Activated CD8-positive, alpha-beta T cell treated with anti-CD3 and anti-CD28 coated beads, Interleukin-2, amount 10 ng/mL, durations not matched to agents 7 days and 5 days (primary cell): ENCODE results near the gene UMAD1. TPM values are rescaled to one million over a fixed set of nuclear protein-coding genes. Genes with fewer than 3 reads are reported as not detected.

ENCODE experiments used
- ATAC-seq: fragments of 150-1000 bp; cut with Tn5 transposase; one replicate; pipeline ENCODE4 v1.10.0; 2021; ENCODE audit warnings: moderate library complexity
- CTCF ChIA-PET: fragments of 350-600 bp; sonication (Branson Sonifier 250); formaldehyde crosslinking; loops from one replicate; lab custom pipeline; 2021; ENCODE audit warnings: antibody characterized with exemption; lab: Charles Lee
- POLR2A ChIA-PET: fragments of 350-600 bp; sonication (Branson Sonifier 250); formaldehyde crosslinking; loops from one replicate; lab custom pipeline; 2021; ENCODE audit warnings: antibody characterized with exemption; lab: Charles Lee
- DNase-seq: peaks from one replicate; pipeline ENCODE4 v3.0.0-alpha.2; 2020
- H3K27ac Mint-ChIP-seq: one replicate; pipeline ENCODE4 v1.8.0; 2021; ENCODE audit warnings: mild to moderate bottlenecking, mixed read lengths
- H3K27me3 Mint-ChIP-seq: one replicate; pipeline ENCODE4 v1.8.0; 2021; ENCODE audit warnings: low read depth, mixed read lengths
- H3K36me3 Mint-ChIP-seq: one replicate; pipeline ENCODE4 v1.8.0; 2021; ENCODE audit warnings: low read depth, mixed read lengths
- H3K4me1 Mint-ChIP-seq: one replicate; pipeline ENCODE4 v1.8.0; 2021; ENCODE audit warnings: low read depth, mixed read lengths
- H3K4me3 Mint-ChIP-seq: one replicate; pipeline ENCODE4 v1.8.0; 2021; ENCODE audit warnings: mild to moderate bottlenecking, mixed read lengths
- H3K9me3 Mint-ChIP-seq: one replicate; pipeline ENCODE4 v1.8.0; 2022; ENCODE audit warnings: mixed read lengths; ENCODE audit not compliant: insufficient read depth
- total RNA-seq, 2 experiments: library from RNA; stranded (reverse); gene quantifications; one replicate each; pipeline ENCODE4 v1.2.3, GENCODE V29; 2021

UMAD1 gene
- total RNA-seq, 2 experiments from 2014 or later, result 11.9 to 12.3 TPM

DNA sequence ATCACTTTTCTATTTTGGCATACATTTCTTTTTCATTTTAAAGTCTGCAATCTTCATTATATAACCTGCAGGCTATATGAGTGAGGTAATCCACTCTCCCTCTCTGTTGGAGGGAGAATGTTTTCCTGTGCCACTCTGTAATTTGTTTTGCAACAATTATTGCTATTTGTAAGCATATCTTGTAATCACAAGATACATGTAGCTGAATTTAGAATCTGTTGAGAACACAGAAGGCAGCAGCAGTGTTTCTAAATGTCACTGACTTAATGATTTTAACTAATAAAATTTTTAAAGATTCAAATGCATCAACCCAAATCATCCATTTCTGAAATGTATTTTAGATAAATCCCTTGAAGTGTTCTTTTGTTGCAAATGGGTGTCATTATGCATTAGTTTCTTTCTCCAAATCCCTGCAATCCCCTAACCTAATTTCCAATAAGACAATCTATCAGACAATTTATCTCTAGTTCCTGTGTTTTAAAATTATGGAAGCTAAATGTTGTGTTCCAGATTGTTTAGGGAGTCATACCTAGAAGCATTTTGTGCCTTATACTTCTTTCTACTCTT is 19.8 kb upstream of the UMAD1 start:
- POLR2A ChIA-PET, result no interaction called here
- H3K4me3 Mint-ChIP-seq, result no peak overlapping the region
- H3K4me1 Mint-ChIP-seq, result peaks cover 9% of the 10 kb centered on the region

DNA sequence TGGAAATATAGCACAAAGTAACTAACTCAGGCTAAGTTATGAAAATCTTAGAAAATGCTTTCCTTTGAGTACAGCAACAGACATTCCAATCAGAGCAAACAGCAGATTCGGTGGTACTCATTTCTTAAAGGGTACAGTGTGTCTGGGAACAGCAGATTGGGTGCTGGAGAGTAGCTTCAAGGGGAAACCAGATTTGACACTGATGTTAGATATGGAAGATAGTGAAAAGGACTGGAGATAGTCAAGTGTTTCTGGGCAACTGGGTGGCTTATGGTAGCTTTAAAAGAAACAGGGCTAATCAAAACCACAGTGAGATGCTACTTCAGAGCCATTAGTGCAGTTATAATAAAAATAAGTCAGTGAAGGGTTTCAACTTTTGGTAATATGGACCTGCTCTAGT is 12.1 kb upstream of the UMAD1 start:
- Mint-ChIP-seq H3K4me1 (no peaks in the 10 kb centered on the region), H3K4me3 (no peak overlapping the region), H3K36me3 (no peaks in the 10 kb centered on the region), H3K27me3 (peaks cover 2% of the 10 kb centered on the region), H3K27ac (no peak overlapping the region), H3K9me3 (peaks cover 6% of the 10 kb centered on the region)
- ChIA-PET CTCF (no interaction called here), POLR2A (no interaction called here)
- no peak for ATAC-seq
- no peak for DNase-seq

More for the DNA sequence above, 19.8 kb upstream of the UMAD1 start:
- ATAC-seq (no peak), DNase-seq (no peak)
- CTCF ChIA-PET, result no interaction called here
- Mint-ChIP-seq H3K9me3 (no peaks in the 10 kb centered on the region), H3K27me3 (no peaks in the 10 kb centered on the region), H3K36me3 (no peaks in the 10 kb centered on the region), H3K27ac (no peak overlapping the region)

DNA sequence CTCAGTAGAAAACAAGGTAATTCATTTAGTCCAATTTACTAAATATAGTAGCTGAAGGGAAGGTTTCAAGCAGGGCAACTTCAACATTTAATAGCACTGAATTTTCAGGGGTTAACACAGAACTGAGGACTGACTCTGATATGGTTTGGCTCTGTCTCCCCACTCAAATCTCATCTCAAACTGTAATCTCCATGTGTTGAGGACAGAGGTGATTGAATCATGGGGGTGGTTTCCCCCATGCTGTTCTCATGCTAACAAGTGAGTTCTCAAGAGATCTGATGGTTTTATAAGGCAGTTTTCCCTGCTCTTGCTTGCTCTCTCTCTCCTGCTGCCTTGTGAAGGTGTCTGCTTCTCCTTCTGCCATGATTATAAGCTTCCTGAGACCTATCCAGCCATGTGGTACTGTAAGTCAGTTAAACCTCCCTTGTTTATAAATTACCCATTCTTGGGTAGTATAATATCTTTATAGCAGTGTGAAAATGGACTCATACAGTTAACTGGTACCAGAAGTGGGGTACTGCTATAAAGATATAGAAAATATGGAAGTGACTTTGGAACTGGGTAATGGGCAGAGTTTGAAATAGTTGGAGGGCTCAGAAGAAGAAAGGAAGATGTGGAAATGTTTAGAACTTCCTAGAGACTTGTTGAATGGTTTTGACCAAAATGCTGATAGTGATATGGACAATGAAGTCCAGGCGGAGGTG is 9.8 kb upstream of the UMAD1 start:
- Mint-ChIP-seq H3K4me1 (no peaks in the 10 kb centered on the region), H3K27me3 (peaks cover 2% of the 10 kb centered on the region), H3K36me3 (peaks cover 7% of the 10 kb centered on the region), H3K4me3 (no peak overlapping the region), H3K9me3 (peaks cover 6% of the 10 kb centered on the region), H3K27ac (no peak overlapping the region)
- CTCF ChIA-PET, result no interaction called here
- DNase-seq (no peak), ATAC-seq (no peak)
- POLR2A ChIA-PET, result no interaction called here

DNA sequence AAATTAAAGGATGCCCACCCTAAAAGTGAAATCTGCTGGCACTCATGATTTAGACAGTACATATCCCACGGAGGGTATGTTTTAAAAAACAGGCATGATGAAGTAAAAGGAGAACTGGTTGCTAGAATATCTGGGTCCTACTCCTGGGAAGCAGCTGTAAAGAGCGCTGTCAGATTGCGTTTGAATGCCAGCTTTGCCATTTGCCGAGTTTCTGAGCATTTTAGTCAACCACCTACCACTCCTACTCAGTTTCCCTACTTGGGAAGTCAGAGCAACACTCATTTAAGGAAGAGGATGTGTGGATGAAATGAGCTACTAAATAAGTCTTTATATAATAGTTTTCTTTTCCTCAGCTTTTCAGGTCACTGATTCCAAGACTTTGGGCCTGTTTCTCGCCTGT is 1.1 kb upstream of the UMAD1 start:
- CTCF ChIA-PET, result interaction anchor here (1.0 to 2.8 kb wide), 3 partner anchors 42 to 656 kb away, joined by 3 to 24 read pairs (median 3); no protein-coding TSS in a partner anchor
- peaks cover 33% of the 10 kb centered on the region for H3K4me1 Mint-ChIP-seq
- no peak for ATAC-seq
- H3K36me3 Mint-ChIP-seq, result peaks cover 35% of the 10 kb centered on the region
- DNase-seq, result no peak
- peak overlapping the region; percentile 86 for H3K4me3 Mint-ChIP-seq
- no peaks in the 10 kb centered on the region for H3K27me3 Mint-ChIP-seq
- peak overlapping the region; percentile 97 for H3K27ac Mint-ChIP-seq
- no peaks in the 10 kb centered on the region for H3K9me3 Mint-ChIP-seq
- POLR2A ChIA-PET, result interaction anchor here (0.7 to 2.7 kb wide), 8 partner anchors 24 to 558 kb away, joined by 3 to 25 read pairs (median 4); partner anchors contain the start of gene GLCCI1

DNA sequence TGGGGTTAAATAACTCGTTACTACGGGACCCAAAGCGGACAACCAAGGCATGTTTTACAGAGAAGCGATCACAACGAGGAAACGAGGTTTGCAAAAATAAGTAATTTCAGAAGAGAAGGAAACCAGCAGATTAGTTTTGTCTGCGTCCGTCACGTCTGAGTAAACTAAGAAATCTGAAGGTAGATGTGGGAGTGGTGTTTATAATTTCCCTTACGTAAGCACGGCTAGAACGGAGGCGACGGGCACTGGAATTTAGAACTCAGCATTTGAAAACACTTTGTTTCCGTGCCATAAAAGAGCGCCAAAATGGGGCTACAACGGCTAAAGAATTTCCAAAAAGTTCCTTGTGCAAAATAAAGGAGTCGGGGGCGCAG is 718 bp upstream of the UMAD1 start:
- Mint-ChIP-seq H3K36me3 (peaks cover 38% of the 10 kb centered on the region), H3K4me3 (peak overlapping the region; percentile 86), H3K27ac (peak overlapping the region; percentile 97), H3K27me3 (no peaks in the 10 kb centered on the region), H3K9me3 (no peaks in the 10 kb centered on the region), H3K4me1 (peaks cover 33% of the 10 kb centered on the region)
- ChIA-PET POLR2A (interaction anchor here (0.7 to 2.7 kb wide), 11 partner anchors 12 to 558 kb away, joined by 3 to 25 read pairs (median 4); partner anchors contain the start of genes GLCCI1 and RPA3), CTCF (interaction anchor here (1.0 to 2.8 kb wide), 5 partner anchors 41 to 656 kb away, joined by 3 to 24 read pairs (median 4); no protein-coding TSS in a partner anchor)
- DNase-seq (peak; percentile 61), ATAC-seq (peak; percentile 21)

DNA sequence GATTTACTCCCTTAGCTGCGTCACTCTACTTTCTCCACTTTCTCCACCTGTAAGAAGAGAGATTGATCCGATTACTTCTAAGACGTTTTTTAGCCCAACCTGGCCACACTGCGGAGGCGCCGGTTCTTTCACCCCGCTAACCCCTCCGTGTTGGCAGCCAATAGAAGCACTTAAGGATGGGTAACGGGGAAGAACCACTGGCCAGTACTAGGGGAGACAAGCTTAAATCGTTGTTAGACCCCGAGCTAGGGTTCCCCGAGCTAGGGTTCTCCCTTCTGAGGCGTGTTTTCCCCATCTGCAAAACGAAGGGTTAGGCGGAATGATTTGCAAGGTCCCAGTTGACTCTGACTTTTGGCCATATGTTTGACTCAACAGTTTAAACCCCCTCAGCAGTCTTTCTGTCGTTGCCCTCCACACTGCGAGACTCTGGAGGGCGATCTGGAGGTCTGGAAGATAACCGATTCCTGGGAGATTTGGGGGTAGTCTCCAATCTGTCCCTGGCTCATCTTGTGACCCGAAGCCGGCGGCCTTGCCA is 644 bp downstream of the UMAD1 start:
- Mint-ChIP-seq H3K4me3 (peak overlapping the region; percentile 86), H3K9me3 (no peaks in the 10 kb centered on the region), H3K27ac (peak overlapping the region; percentile 97), H3K36me3 (peaks cover 39% of the 10 kb centered on the region), H3K27me3 (no peaks in the 10 kb centered on the region), H3K4me1 (peaks cover 33% of the 10 kb centered on the region)
- no peak for DNase-seq
- POLR2A ChIA-PET, result interaction anchor here (0.6 to 2.7 kb wide), 18 partner anchors 8 to 653 kb away, joined by 3 to 25 read pairs (median 3); partner anchors contain the start of genes C1GALT1, GLCCI1 and RPA3
- ATAC-seq, result peak; percentile 10
- CTCF ChIA-PET, result interaction anchor here (0.9 to 2.8 kb wide), 9 partner anchors 14 to 576 kb away, joined by 3 to 24 read pairs (median 4); no protein-coding TSS in a partner anchor

DNA sequence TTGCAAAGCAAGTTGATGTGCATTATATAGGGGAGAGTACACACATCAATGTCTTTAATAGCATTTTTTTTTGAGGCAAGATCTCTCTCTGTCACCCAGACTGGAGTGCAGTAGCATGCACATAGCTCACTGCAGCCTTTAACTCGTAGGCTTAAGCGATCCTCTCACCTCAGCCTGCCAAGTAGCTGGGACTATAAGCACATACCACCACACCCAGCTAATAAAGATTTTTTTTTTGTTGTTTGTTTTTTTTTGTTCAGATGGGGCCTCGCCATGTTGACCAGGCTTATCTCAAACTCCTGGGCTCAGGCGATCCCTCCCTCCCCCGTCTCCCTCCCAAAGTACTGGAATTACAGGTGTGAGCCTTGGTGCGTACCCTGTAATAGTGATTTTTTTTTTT is 1.5 kb downstream of the UMAD1 start:
- no peak overlapping the region for H3K27ac Mint-ChIP-seq
- ChIA-PET POLR2A (interaction anchor here (0.6 to 2.7 kb wide), 5 partner anchors 11 to 653 kb away, joined by 3 to 25 read pairs (median 3); no protein-coding TSS in a partner anchor), CTCF (interaction anchor here (1.0 to 2.5 kb wide), 3 partner anchors 71 to 393 kb away, joined by 3 to 8 read pairs (median 4); no protein-coding TSS in a partner anchor)
- H3K4me1 Mint-ChIP-seq, result peaks cover 33% of the 10 kb centered on the region
- H3K4me3 Mint-ChIP-seq, result peak overlapping the region; percentile 86
- no peaks in the 10 kb centered on the region for H3K27me3 Mint-ChIP-seq
- ATAC-seq (no peak), DNase-seq (no peak)
- no peaks in the 10 kb centered on the region for H3K9me3 Mint-ChIP-seq
- peaks cover 41% of the 10 kb centered on the region for H3K36me3 Mint-ChIP-seq

DNA sequence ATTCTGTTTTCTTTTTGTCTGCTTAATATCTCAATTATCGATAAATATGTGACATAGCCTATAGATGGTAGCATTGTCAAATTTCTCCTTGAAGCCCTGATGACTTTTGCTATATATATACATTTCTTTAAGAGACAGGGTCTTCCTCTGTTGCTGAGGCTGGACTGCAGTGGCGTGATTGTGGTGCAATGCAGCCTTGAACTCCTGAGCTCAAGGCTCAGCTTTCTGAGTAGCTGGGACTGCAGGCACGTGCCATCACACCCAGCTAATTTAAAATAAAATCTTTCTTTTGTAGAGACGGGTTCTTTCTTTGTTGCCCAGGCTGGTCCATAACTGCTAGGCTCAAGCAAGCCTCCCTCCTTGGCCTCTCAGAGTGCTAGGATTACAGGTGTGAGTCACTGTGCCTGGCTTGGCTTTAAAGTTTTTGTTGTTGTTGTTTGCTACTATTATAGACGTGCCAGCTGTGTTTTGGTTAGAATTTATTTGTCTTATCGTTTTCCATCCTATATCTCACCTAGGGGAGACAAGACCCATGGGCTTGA is 7.0 kb downstream of the UMAD1 start:
- no peak for ATAC-seq
- H3K27ac Mint-ChIP-seq, result no peak overlapping the region
- H3K27me3 Mint-ChIP-seq, result no peaks in the 10 kb centered on the region
- ChIA-PET CTCF (interaction anchor here (1.4 kb wide), 1 partner anchor 34 kb away, joined by 5 read pairs; no protein-coding TSS in a partner anchor), POLR2A (no interaction called here)
- H3K4me1 Mint-ChIP-seq, result peaks cover 18% of the 10 kb centered on the region
- DNase-seq, result no peak
- H3K4me3 Mint-ChIP-seq, result no peak overlapping the region
- H3K36me3 Mint-ChIP-seq, result peaks cover 33% of the 10 kb centered on the region
- H3K9me3 Mint-ChIP-seq, result no peaks in the 10 kb centered on the region

DNA sequence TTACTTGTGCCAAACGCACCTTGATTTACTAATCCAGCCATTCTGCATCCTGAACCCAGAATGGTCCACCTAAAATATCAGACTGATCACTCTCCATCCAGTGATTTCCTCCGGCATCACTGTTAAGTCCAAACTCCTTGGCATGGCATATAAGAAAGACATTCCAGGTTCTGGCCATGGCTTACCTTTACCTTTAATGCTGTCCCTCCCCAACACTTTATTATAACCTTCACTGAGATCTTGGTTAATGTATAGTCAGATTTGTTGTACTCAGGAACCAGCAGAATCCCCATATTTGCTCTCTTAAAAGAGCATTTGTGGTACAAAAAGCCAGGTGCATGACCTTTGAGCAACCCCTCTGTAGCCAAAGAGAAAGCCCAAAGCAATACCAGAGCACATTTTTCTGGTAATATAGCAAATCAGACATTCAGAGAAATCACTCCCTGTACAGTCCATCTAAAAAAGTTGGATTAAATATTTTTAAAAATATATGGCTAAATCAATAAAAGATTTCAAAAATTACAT is 10.2 kb downstream of the UMAD1 start:
- DNase-seq, result no peak
- ChIA-PET CTCF (interaction anchor here (1.8 kb wide), 1 partner anchor 30 kb away, joined by 4 read pairs; no protein-coding TSS in a partner anchor), POLR2A (no interaction called here)
- Mint-ChIP-seq H3K27ac (no peak overlapping the region), H3K27me3 (no peaks in the 10 kb centered on the region), H3K4me1 (peaks cover 16% of the 10 kb centered on the region), H3K9me3 (no peaks in the 10 kb centered on the region), H3K4me3 (no peak overlapping the region), H3K36me3 (peaks cover 13% of the 10 kb centered on the region)
- ATAC-seq, result no peak

DNA sequence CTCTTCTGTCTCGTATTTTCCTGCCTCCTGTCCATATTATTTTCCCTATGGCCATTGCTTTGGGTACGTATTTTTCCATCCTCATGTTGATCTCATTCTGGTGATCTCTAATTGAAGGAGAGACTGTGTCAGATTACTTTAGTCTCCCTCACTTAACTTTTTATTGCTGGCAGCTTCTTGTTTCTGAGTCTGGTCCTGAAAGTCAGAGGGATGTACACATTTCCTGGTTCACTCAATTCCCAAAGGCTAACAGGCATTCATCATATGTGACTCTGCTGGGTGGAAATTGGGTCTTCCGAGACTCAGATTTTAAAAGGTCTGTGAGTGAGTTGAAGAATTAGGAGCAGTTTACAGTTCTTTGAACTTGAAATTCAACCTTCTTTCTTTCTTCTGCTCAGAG is 10.9 kb downstream of the UMAD1 start:
- ChIA-PET POLR2A (interaction anchor here (1.1 kb wide), 1 partner anchor 11 kb away, joined by 4 read pairs; the partner anchor contains the start of gene UMAD1), CTCF (interaction anchor here (0.9 to 1.8 kb wide), 3 partner anchors 15 to 36 kb away, joined by 3 to 6 read pairs (median 4); no protein-coding TSS in a partner anchor)
- H3K9me3 Mint-ChIP-seq, result no peaks in the 10 kb centered on the region
- H3K27ac Mint-ChIP-seq, result peak overlapping the region; percentile 39
- H3K36me3 Mint-ChIP-seq, result peaks cover 11% of the 10 kb centered on the region
- no peak for ATAC-seq
- no peaks in the 10 kb centered on the region for H3K27me3 Mint-ChIP-seq
- no peak overlapping the region for H3K4me3 Mint-ChIP-seq
- H3K4me1 Mint-ChIP-seq, result peaks cover 16% of the 10 kb centered on the region
- no peak for DNase-seq
